ENCODE results near the gene MIR17HG. TPM values are rescaled to one million over a fixed set of nuclear protein-coding genes. Genes with fewer than 3 reads are reported as not detected.

The MIR17HG gene
- total and polyA plus RNA-seq, 7 donors: 0.24 to 5.2 (median 0.92) TPM

DNA sequence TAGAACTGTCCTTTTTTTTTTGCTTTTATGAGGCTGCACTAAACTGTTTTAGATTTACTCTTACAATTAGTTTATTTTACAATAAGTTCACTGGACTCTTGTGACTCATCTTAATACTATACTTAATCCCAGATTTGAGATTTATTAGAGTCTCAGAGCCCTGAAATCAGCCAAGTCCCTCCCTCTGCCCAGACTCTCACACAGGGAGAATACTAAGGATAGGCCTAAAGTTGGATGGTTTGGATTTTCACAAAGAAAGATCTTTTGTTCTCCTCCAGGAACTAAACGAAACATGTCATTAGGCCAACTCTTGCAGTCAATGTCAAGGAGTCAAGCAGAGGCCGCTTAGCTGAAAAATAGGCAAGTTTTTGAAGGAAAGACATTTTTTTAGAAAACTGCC lies 42.7 kb upstream of the MIR17HG start:
- Histone ChIP-seq H3K4me3 (no peak overlapping the region), H3K27me3 (ENCODE audit: insufficient read depth in 3 of 3, low read length in 2 of 3) (no peaks in the 10 kb centered on the region), H3K36me3 (ENCODE audit: insufficient read depth in 1 of 2, low read depth in 1 of 2) (no peaks in the 10 kb centered on the region), H3K9me3 (no peaks in the 10 kb centered on the region), H3K4me1 (no peaks in the 10 kb centered on the region), H3K27ac (no peak overlapping the region)
- DNase-seq (no peak), ATAC-seq (no peak)
- TF ChIP-seq, protein P1, sequence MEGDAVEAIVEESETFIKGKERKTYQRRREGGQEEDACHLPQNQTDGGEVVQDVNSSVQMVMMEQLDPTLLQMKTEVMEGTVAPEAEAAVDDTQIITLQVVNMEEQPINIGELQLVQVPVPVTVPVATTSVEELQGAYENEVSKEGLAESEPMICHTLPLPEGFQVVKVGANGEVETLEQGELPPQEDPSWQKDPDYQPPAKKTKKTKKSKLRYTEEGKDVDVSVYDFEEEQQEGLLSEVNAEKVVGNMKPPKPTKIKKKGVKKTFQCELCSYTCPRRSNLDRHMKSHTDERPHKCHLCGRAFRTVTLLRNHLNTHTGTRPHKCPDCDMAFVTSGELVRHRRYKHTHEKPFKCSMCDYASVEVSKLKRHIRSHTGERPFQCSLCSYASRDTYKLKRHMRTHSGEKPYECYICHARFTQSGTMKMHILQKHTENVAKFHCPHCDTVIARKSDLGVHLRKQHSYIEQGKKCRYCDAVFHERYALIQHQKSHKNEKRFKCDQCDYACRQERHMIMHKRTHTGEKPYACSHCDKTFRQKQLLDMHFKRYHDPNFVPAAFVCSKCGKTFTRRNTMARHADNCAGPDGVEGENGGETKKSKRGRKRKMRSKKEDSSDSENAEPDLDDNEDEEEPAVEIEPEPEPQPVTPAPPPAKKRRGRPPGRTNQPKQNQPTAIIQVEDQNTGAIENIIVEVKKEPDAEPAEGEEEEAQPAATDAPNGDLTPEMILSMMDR (IDR thresholded peaks at IDR 0.05): no peak
- WGBS, 3 donors: 32 to 69% (median 51%) methylated on average over 2 of the region's 2 CpGs
- intact Hi-C loops (cut with DNase I): no loop called here

DNA sequence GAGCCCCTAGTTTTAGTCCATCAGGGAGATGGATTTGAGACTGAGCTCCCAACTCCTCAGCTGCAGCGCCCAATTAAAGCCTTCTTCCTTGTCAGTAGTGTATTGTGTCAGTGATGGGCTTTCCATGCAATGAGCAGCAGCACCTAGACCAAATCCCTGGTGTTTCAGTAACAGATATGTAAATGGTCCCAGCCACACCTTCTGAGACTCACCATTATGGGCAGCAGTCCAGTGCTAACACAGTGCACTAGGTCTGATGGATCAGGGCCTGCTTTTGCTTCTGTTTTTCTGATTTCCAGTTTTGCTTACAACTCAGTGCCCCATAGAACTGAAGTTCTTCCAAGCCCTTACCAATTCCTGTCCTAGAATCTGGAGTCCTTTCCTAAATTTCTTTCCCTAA lies 41.8 kb upstream of the MIR17HG start:
- 86 to 96% (median 91%) methylated on average over 1 of the region's 1 CpG for WGBS, 3 donors
- Histone ChIP-seq H3K4me1 (no peaks in the 10 kb centered on the region), H3K27ac (no peak overlapping the region), H3K27me3 (ENCODE audit: insufficient read depth in 3 of 3, low read length in 2 of 3) (no peaks in the 10 kb centered on the region), H3K9me3 (no peaks in the 10 kb centered on the region), H3K36me3 (ENCODE audit: insufficient read depth in 1 of 2, low read depth in 1 of 2) (no peaks in the 10 kb centered on the region), H3K4me3 (no peak overlapping the region)
- DNase-seq (no peak), ATAC-seq (no peak)
- intact Hi-C loops (cut with DNase I): no loop called here
- TF ChIP-seq, protein P1 (IDR thresholded peaks at IDR 0.05): no peak

DNA sequence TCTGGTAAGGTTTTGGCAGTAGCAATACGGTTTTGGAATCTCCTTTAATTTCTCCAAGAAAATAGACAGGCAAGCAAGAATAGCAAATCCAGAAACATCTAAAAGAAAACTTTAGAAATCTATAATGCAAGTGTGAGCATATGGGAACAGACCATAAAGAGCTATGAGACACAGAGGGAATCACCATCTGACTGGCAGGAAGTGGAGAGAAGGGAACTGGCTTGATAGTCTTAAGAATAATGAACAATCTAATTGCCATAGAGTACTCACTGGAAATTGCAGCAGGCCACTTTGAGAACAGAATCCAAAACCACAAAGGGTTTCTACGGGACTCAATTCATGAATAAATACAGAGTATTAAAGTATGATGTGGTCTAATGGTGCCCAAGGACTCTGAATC lies 39.6 kb upstream of the MIR17HG start:
- ATAC-seq: no peak

DNA sequence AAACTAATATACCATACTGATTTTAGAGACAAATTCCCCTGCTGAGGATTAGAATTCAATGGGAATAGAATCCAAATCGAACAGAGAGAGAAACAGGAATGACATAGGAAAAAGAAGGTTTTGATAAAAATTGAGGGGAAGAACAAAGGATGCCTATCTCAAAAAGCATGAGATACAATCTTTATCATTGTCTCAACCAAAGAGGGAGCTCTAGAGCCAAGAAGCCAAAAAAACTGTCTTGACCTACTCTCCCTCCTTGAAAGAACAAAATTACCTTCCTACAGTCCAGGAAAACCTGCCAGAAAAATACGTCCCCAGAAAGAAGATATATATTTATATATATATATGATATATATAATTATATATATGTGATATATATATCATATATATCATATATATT lies 39.2 kb upstream of the MIR17HG start:
- no peak for ATAC-seq
- Histone ChIP-seq H3K27ac (no peak overlapping the region), H3K9me3 (no peaks in the 10 kb centered on the region), H3K4me1 (no peaks in the 10 kb centered on the region), H3K4me3 (no peak overlapping the region), H3K27me3 (ENCODE audit: insufficient read depth in 3 of 3, low read length in 2 of 3) (no peaks in the 10 kb centered on the region), H3K36me3 (ENCODE audit: insufficient read depth in 1 of 2, low read depth in 1 of 2) (no peaks in the 10 kb centered on the region)
- intact Hi-C loops (cut with DNase I): no loop called here
- WGBS, 3 donors: 47 to 67% (median 63%) methylated on average over 2 of the region's 2 CpGs
- no peak for DNase-seq
- TF ChIP-seq, protein P1 (IDR thresholded peaks at IDR 0.05): no peak

More for the DNA sequence above, 39.6 kb upstream of the MIR17HG start:
- no peaks in the 10 kb centered on the region for H3K36me3 ChIP-seq (ENCODE audit: insufficient read depth in 1 of 2, low read depth in 1 of 2)
- H3K27me3 ChIP-seq (ENCODE audit: insufficient read depth in 3 of 3, low read length in 2 of 3): no peaks in the 10 kb centered on the region
- H3K4me1 ChIP-seq: no peaks in the 10 kb centered on the region
- DNase-seq: no peak
- intact Hi-C loops (cut with DNase I): no loop called here
- 71 to 80% (median 76%) methylated on average over 2 of the region's 2 CpGs for WGBS, 3 donors
- H3K9me3 ChIP-seq: no peaks in the 10 kb centered on the region
- H3K27ac ChIP-seq: no peak overlapping the region
- H3K4me3 ChIP-seq: no peak overlapping the region
- TF ChIP-seq, protein P1 (IDR thresholded peaks at IDR 0.05): no peak

DNA sequence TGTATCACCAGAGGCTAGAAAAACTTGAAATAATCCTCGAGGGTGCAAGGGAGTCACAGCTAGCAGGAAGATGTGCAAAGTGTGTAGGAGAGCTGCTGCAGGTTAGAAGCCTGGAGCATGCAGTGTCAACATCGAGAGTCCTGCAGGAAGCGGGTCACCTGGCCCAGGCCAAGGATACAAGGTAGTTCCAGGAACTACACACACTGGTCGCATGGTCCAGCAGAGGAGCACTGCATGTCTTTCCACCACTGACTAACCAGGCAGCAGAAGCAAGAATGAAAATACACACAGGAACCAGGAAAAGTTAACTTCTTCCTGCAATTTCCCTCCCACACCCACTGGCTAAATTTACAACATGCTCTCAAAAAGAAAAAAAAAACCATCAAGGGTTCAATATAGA lies 36.0 kb upstream of the MIR17HG start:
- Histone ChIP-seq H3K27me3 (ENCODE audit: insufficient read depth in 3 of 3, low read length in 2 of 3) (peaks cover 0 to 2% (median 0%) of the 10 kb centered on the region in 3 donors), H3K4me1 (no peaks in the 10 kb centered on the region), H3K4me3 (no peak overlapping the region), H3K9me3 (no peaks in the 10 kb centered on the region), H3K36me3 (ENCODE audit: insufficient read depth in 1 of 2, low read depth in 1 of 2) (no peaks in the 10 kb centered on the region), H3K27ac (no peak overlapping the region)
- 72 to 85% (median 83%) methylated on average over 4 of the region's 4 CpGs for WGBS, 3 donors
- DNase-seq (no peak), ATAC-seq (no peak)
- intact Hi-C loops (cut with DNase I): no loop called here
- TF ChIP-seq, protein P1 (IDR thresholded peaks at IDR 0.05): no peak

Data from psoas muscle (tissue), 8 donors.